ENCODE results near the gene CRACR2A. TPM values are rescaled to one million over a fixed set of nuclear protein-coding genes. Genes with fewer than 3 reads are reported as not detected.

CRACR2A gene
- total RNA-seq, 1 experiment from 2014 or later, result 0.92 TPM

- no TSS peak for BruUV-seq (replicated peaks)
- TF ChIP-seq REST (IDR thresholded peaks at IDR 0.05; ENCODE audit: insufficient read depth in 1 of 2, low read depth in 2 of 2, low read length in 1 of 2), result no peak
- TF ChIP-seq POLR2AphosphoS5 (IDR thresholded peaks at IDR 0.05; ENCODE audit: low read depth, low read length), result no peak
- no peak for TF ChIP-seq CTCF (IDR thresholded peaks at IDR 0.05)
- no peak for TF ChIP-seq SIN3A (IDR thresholded peaks at IDR 0.05; ENCODE audit: borderline replicate concordance, insufficient read depth, low read depth, low read length)
- no peak for TF ChIP-seq TCF7L2 (IDR thresholded peaks at IDR 0.05; ENCODE audit: low read depth, low read length)
- in situ Hi-C loops (cut with HindIII; ENCODE audit: low pct_unique_long_range_greater_than_20kb, low sequenced_read_pairs) (no loop called here), intact Hi-C loops (cut with micrococcal nuclease; ENCODE audit: unreplicated experiment) (no loop called here)
- no peak for DNase-seq (ENCODE audit: low read depth, low spot score)
- Histone ChIP-seq H3K4me1 (ENCODE audit: control insufficient read depth, insufficient read depth, low read length) (no peaks in the 10 kb centered on the region), H3K27me3 (ENCODE audit: control insufficient read depth, insufficient read depth, low read length) (no peaks in the 10 kb centered on the region), H3K9me3 (ENCODE audit: control insufficient read depth, insufficient read depth, low read depth, low read length) (no peaks in the 10 kb centered on the region), H3K4me3 (ENCODE audit: low read depth in 2 of 2, low read length in 2 of 2) (no peak overlapping the region), H3K27ac (ENCODE audit: low read length) (no peak overlapping the region), H3K36me3 (ENCODE audit: control insufficient read depth, insufficient read depth, low read length) (no peaks in the 10 kb centered on the region)
- POLR2A ChIA-PET, result no interaction called here
- CTCF ChIA-PET, result no interaction called here
- no peak for ATAC-seq
Measured at GRCh38 chr12:3594966-3595365, 157.9 kb downstream of the CRACR2A start.

- intact Hi-C loops (cut with micrococcal nuclease; ENCODE audit: unreplicated experiment), result no loop called here
- H3K27ac ChIP-seq (ENCODE audit: low read length), result no peak overlapping the region
- no peaks in the 10 kb centered on the region for H3K27me3 ChIP-seq (ENCODE audit: control insufficient read depth, insufficient read depth, low read length)
- no peaks in the 10 kb centered on the region for H3K4me1 ChIP-seq (ENCODE audit: control insufficient read depth, insufficient read depth, low read length)
- no peak for TF ChIP-seq POLR2AphosphoS5 (IDR thresholded peaks at IDR 0.05; ENCODE audit: low read depth, low read length)
- no peak for TF ChIP-seq REST (IDR thresholded peaks at IDR 0.05; ENCODE audit: insufficient read depth in 1 of 2, low read depth in 2 of 2, low read length in 1 of 2)
- TF ChIP-seq CTCF (IDR thresholded peaks at IDR 0.05), result no peak
- no peak for TF ChIP-seq SIN3A (IDR thresholded peaks at IDR 0.05; ENCODE audit: borderline replicate concordance, insufficient read depth, low read depth, low read length)
- TF ChIP-seq TCF7L2 (IDR thresholded peaks at IDR 0.05; ENCODE audit: low read depth, low read length), result no peak
- H3K9me3 ChIP-seq (ENCODE audit: control insufficient read depth, insufficient read depth, low read depth, low read length), result no peaks in the 10 kb centered on the region
- ChIA-PET CTCF (no interaction called here), POLR2A (no interaction called here)
- in situ Hi-C loops (cut with HindIII; ENCODE audit: low pct_unique_long_range_greater_than_20kb, low sequenced_read_pairs), result no loop called here
- no peak overlapping the region for H3K4me3 ChIP-seq (ENCODE audit: low read depth in 2 of 2, low read length in 2 of 2)
- no peaks in the 10 kb centered on the region for H3K36me3 ChIP-seq (ENCODE audit: control insufficient read depth, insufficient read depth, low read length)
- BruUV-seq (replicated peaks), result no TSS peak
- ATAC-seq, result no peak
- no peak for DNase-seq (ENCODE audit: low read depth, low spot score)
Measured at GRCh38 chr12:3593906-3594483, 158.9 kb downstream of the CRACR2A start.

Measured in Panc1 (cell line).